CD4-positive, alpha-beta T cell treated with Interleukin-1 beta for 1 hour (primary cell): ENCODE measurements around the gene PLEKHB2.
A peak's percentile ranks its signal among the peaks of the same experiment; 100 is the strongest.
"Not testable (repeated sequence)": the region's sequence is repeated elsewhere in the genome, so short reads cannot be mapped to it uniquely, and the experiment has no call there.

ENCODE experiments used
- DNase-seq, 2 donors: peaks; one replicate each; pipeline ENCODE4 v3.0.0-alpha.2; 2020 to 2022

PLEKHB2 gene

GRCh38 chr2:131145040-131145439 lies 39.9 kb downstream of the PLEKHB2 start:
- DNase-seq = no peak

DNA sequence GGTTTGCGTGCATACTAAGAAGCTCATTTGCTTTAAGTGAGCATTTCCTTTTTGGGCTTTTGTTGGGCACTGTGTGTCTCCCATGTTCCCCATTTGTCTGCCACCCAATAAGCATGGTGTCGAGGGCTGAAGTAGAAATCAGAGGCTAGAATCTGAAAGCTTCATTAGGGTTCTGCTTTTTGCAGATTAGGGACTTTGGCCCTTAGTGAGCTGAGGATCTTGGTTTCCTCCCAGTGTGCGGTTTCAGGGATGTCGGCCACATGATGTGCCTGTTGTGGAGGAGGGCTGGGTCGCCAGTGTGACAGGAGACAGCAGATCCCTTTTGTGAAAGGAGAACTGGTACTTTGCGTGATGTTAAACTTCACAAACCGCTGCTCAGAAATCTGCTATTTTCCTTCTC lies 41.1 kb downstream of the PLEKHB2 start:
- DNase-seq = no peak

DNA sequence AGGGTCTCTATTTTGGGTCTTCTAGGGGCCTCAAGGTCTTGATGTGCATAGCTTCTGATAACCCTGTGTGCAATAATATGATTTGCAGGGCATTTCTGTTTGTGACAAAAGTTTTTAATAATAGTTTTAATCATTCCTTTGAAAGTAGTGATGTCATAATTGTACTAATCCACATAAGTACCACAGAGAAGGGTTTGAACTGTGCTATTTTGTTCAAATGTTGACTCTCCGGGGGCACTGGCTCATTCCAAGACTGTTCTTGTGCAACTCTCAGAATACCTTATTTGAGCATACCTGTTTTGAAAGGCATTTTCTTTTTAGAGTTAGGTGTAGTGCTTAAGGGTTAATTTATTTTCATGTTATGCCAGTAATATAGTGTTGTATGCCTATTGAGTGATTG lies 41.6 kb downstream of the PLEKHB2 start:
- DNase-seq = no peak

- DNase-seq = no peak
These were observed 43.3 kb downstream of the PLEKHB2 start for GRCh38 chr2:131148426-131148825.

DNA sequence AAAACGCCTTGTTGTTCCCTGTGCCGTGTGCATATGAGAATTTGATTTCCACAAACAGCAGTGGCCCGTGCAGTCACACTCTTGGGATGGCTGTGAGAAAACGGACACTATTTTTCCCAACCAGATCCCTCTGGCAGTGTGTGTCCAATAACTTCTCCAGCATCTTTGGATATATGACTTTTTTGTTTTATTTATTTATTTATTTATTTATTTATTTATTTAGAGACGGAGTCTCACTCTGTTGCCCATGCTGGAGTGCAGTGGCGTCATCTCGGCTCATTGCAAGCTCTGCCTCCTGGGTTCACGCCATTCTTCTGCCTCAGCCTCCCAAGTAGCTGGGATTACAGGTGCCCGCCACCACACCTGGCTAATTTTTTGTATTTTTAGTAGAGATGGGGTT lies 45.0 kb downstream of the PLEKHB2 start:
- not testable (repeated sequence) for DNase-seq

- DNase-seq = no peak
These were observed 46.3 kb downstream of the PLEKHB2 start for GRCh38 chr2:131151398-131151797.

DNA sequence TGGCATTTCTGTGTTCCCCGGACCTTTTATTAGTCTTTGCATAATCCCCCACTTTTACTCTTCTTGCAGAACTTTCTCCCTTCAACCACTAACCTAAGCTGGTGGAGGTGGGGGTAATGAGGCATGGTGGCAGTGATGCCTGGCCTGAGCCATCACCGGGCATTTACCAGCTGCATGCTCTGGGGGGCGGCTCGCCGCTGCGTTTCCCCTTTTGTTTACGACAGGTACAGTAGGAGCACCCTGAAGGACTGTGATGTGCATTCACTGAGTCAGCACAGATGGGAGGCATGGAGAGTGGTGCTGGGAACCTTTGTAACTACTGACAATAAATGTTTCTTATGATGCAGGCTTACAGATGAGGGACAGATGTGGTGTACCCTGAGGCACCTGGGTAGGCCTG lies 46.9 kb downstream of the PLEKHB2 start:
- no peak for DNase-seq

DNA sequence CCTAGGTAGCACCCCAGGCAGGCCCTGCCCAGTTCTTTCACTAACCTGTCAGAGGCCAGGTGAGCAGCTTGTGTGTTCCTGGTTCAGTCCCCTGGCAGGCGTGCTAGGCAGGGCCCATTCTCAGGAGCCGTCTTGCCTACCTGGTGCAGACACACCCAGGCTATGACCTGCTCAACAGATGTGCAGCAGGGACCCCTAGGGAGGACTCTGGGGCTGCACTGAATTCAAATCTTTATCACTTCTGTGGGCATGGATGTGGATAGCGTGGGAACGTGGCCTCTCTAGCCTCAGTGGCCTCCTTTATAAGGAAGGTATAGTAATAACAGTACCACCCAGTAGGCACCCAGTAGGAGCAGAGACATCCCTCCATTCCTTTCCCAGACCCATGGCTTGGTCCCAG lies 48.4 kb downstream of the PLEKHB2 start:
- no peak for DNase-seq

DNA sequence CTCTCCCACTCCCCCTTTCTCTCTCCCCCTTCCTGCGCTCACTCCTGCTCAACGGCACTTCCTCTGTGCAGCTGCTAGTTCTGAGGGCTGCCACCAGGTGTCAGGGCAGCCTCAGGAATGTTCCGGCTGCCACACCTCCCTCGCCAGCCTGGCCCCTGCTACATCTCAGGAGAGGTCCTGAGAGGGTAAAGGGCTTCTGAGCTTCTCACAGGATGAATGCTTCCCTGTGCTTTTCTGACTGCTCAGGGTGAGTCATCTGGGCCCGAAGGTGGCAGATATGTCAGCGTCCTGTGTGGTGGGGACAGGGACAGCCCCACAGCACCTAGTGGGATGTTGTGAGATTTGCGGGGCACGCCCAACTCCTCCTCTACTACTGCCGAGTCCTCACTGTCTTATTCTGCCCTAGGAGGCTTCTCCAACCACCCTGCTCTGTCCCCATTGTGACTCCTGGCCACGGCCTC lies 49.0 kb downstream of the PLEKHB2 start:
- DNase-seq = peak; percentile 64

- DNase-seq = no peak
These were observed 49.5 kb downstream of the PLEKHB2 start for GRCh38 chr2:131154647-131155046.

- DNase-seq = no peak
These were observed 50.2 kb downstream of the PLEKHB2 start for GRCh38 chr2:131155208-131155855.

GRCh38 chr2:131156452-131157149 lies 51.5 kb downstream of the PLEKHB2 start:
- peak in 1 of 2 donors; percentile 6 for DNase-seq

GRCh38 chr2:131165562-131165961 lies 60.4 kb downstream of the PLEKHB2 start:
- not testable (repeated sequence) for DNase-seq

DNA sequence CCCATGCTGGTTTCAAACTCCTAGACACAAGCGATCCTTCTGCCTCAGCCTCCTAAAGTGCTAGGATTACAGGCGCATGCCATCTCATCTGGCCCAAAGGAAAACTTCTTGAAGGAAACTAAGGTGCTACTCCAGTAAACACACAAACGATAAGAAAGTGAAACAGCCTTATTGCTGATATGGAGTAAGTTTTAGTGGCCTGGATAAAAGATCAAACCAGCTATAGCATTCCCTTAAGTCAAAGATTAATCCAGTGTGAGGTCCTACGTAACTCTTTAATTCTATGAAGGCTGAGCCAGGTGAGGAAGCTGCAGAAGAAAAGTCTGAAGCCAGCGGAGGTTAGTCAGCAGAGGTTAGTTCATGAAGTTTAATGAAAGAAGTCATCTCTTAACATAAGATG lies 63.4 kb downstream of the PLEKHB2 start:
- no peak for DNase-seq

DNA sequence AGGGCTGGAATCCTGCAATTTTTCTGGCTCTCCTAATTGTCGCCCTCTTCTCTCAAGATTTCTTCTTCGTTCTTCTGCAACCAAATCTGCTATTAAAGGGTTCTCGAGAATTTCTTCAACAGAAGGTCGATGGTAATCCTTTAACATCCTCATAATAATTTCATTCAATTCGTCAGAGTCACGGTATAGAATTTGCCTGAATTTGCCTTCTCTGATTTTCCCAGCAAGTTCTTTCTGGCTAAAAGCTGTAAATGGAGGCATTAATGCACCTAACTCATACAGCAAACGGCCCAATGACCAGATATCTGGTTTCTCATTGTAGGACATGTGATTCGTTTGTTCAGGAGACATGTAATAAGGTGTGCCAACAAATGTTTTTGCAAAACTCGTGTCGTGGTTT lies 72.9 kb downstream of the PLEKHB2 start:
- not testable (repeated sequence) for DNase-seq

DNA sequence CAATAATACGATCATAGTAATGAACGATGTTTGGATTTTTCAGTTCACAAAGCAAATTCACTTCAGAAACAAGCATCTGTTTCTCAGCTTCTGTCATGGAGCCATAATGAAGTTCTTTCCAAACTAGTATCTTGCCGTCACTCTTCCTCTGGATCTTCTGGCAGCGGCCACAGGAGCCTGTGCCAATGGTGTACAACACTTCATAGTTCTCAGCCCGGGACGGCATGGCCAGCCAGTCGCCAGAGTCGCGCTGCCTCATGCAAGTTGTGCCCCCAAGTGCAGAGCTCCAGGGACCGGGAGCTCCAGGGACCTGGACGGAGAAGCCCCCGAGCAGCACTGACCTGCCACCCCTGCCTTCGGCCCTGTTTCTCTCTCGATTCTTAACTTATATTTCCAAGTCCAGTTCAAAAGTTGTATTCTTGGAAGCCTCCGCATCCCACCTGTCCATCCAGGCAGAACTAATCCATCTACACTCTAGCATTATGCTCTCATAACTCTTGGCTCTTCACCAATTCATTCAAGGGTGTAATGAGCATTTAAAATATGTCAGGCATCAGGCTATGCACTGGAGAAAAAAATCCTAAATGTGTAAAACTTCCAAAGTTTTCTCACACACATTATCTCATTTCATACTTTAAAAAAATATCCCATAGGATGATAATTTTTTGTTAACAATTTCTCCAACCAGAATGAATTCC lies 73.7 kb downstream of the PLEKHB2 start:
- not testable (repeated sequence) for DNase-seq

GRCh38 chr2:131181451-131181850 lies 76.3 kb downstream of the PLEKHB2 start:
- DNase-seq = not testable (repeated sequence)

DNA sequence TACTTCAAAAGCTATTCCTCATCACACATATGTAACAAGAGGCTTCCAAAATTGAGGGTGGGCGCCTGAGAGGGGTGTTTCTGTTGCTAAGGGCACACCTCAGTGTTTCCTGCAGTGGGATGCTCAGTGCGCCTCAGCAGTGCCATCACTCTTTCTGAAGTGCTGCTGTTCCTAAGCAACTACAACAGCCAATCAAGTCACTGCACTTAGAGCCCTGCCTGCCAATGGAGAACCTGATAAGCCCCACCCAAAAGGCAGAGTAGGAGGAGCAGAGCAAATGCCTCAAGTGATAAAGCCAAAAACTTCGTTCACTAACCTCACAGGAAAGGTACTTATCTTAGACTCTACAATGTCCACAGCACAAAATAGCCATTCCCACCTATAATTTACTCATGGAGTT lies 88.3 kb downstream of the PLEKHB2 start:
- not testable (repeated sequence) for DNase-seq

- DNase-seq = not testable (repeated sequence)
These were observed 91.0 kb downstream of the PLEKHB2 start for GRCh38 chr2:131196186-131196585.
